Calu3 (cell line): ENCODE data around the gene HRH4. TPM values are rescaled to one million over a fixed set of nuclear protein-coding genes. Genes with fewer than 3 reads are reported as not detected.

ENCODE experiments used
- Bru-seq: library from RNA; stranded (reverse); fragments of 400-500 nt; gene quantifications from one replicate; lab custom pipeline; 2021; lab: Mats Ljungman, UMichigan
- BruChase-seq, 2 experiments: library from RNA; stranded (reverse); fragments of 400-500 nt; gene quantifications; one replicate each; lab custom pipeline; 2021; lab: Mats Ljungman, UMichigan
- BruUV-seq: library from RNA; stranded (reverse); fragments of 400-500 nt; replicated peaks from 2 replicates; lab custom pipeline; 2021; lab: Mats Ljungman, UMichigan
- CTCF ChIA-PET: fragments of 300-600 bp; sonication (Branson Sonifier 250); formaldehyde crosslinking; loops from one replicate; lab custom pipeline; 2022; ENCODE audit warnings: antibody characterized with exemption; lab: Charles Lee
- DNase-seq: peaks from one replicate; pipeline ENCODE4 v3.0.0; 2022
- H3K27ac Mint-ChIP-seq: one replicate; pipeline ENCODE4 v1.8.0; 2022; ENCODE audit warnings: mixed read lengths; ENCODE audit not compliant: unreplicated experiment
- H3K27me3 Mint-ChIP-seq: one replicate; pipeline ENCODE4 v1.8.0; 2022; ENCODE audit warnings: mixed read lengths; ENCODE audit not compliant: unreplicated experiment
- H3K36me3 Mint-ChIP-seq: one replicate; pipeline ENCODE4 v1.8.0; 2022; ENCODE audit warnings: mild to moderate bottlenecking, moderate library complexity, mixed read lengths; ENCODE audit not compliant: insufficient read depth, unreplicated experiment
- H3K4me1 Mint-ChIP-seq: one replicate; pipeline ENCODE4 v1.8.0; 2022; ENCODE audit warnings: mild to moderate bottlenecking, low read depth, mixed read lengths; ENCODE audit not compliant: unreplicated experiment
- H3K4me3 Mint-ChIP-seq: one replicate; pipeline ENCODE4 v1.8.0; 2022; ENCODE audit warnings: mild to moderate bottlenecking, low read depth, moderate library complexity, mixed read lengths; ENCODE audit not compliant: unreplicated experiment
- H3K9me3 Mint-ChIP-seq: one replicate; pipeline ENCODE4 v1.8.0; 2022; ENCODE audit warnings: low read depth, mixed read lengths; ENCODE audit not compliant: unreplicated experiment
- intact Hi-C: fragments of 100-400 bp; cut with micrococcal nuclease; formaldehyde crosslinking; loops from one replicate; pipeline ENCODE4 v1.10.0; 2022; ENCODE audit not compliant: unreplicated experiment
- long read RNA-seq: library from polyadenylated mRNA; stranded (forward); transcript quantifications from one replicate; pipeline ENCODE4 v2.0.0, GENCODE V29; 2022
- total RNA-seq: library from RNA; stranded (reverse); gene quantifications from 2 replicates; pipeline ENCODE4 v1.2.3, GENCODE V29; 2022
- TF ChIP-seq, protein P1 (sequence below): fragments of 200-600 bp; IDR thresholded peaks from one replicate; pipeline ENCODE4 v1.8.0; 2022; ENCODE audit warnings: antibody characterized with exemption; ENCODE audit not compliant: unreplicated experiment

Gene HRH4, protein sequence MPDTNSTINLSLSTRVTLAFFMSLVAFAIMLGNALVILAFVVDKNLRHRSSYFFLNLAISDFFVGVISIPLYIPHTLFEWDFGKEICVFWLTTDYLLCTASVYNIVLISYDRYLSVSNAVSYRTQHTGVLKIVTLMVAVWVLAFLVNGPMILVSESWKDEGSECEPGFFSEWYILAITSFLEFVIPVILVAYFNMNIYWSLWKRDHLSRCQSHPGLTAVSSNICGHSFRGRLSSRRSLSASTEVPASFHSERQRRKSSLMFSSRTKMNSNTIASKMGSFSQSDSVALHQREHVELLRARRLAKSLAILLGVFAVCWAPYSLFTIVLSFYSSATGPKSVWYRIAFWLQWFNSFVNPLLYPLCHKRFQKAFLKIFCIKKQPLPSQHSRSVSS
- total RNA-seq, result 0.09 TPM in 1 of 2 replicates, not detected in the other
- percentile 38 among the genes with signal in this experiment for Bru-seq, nascent RNA
- percentile 26 among the genes with signal in this experiment for BruChase-seq, experiment 1, labeled RNA remaining after a 6-hour chase
- percentile 34 among the genes with signal in this experiment for BruChase-seq, experiment 2, labeled RNA remaining after a 2-hour chase
- long read RNA-seq, result 0 reads

DNA sequence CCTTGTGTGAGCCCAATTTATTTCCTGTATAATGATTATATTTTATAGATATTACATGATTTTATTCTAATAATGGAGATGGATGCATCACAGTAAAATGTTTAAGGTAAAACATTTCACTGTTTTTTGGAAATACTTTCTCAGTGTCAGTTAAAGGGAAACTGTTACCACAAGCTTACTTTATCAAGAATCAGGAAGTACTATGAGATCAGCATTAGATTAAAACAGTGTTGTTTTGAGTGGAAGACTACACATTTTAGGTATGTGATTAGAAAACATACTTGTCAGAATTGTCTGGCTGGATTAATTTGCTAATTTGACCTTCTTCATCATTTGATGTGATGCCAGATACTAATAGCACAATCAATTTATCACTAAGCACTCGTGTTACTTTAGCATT lies at the start of gene HRH4:
Gene HRH4, plus strand, starts transcription at position 250 of the 400 bp plus-strand sequence. Its CDS starts 92 bp downstream, at position 342.
- CTCF ChIA-PET, result no interaction called here
- Mint-ChIP-seq H3K9me3 (no peaks in the 10 kb centered on the region), H3K4me1 (no peaks in the 10 kb centered on the region), H3K27ac (no peak within 1 kb of the TSS), H3K36me3 (no peaks in the 10 kb centered on the region), H3K4me3 (no peak within 1 kb of the TSS), H3K27me3 (peaks cover 10% of the 10 kb centered on the region)
- no TSS peak for BruUV-seq
- TF ChIP-seq, protein P1, sequence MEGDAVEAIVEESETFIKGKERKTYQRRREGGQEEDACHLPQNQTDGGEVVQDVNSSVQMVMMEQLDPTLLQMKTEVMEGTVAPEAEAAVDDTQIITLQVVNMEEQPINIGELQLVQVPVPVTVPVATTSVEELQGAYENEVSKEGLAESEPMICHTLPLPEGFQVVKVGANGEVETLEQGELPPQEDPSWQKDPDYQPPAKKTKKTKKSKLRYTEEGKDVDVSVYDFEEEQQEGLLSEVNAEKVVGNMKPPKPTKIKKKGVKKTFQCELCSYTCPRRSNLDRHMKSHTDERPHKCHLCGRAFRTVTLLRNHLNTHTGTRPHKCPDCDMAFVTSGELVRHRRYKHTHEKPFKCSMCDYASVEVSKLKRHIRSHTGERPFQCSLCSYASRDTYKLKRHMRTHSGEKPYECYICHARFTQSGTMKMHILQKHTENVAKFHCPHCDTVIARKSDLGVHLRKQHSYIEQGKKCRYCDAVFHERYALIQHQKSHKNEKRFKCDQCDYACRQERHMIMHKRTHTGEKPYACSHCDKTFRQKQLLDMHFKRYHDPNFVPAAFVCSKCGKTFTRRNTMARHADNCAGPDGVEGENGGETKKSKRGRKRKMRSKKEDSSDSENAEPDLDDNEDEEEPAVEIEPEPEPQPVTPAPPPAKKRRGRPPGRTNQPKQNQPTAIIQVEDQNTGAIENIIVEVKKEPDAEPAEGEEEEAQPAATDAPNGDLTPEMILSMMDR, result no peak
- DNase-seq, result no peak
- intact Hi-C loops, result no loop called here

DNA sequence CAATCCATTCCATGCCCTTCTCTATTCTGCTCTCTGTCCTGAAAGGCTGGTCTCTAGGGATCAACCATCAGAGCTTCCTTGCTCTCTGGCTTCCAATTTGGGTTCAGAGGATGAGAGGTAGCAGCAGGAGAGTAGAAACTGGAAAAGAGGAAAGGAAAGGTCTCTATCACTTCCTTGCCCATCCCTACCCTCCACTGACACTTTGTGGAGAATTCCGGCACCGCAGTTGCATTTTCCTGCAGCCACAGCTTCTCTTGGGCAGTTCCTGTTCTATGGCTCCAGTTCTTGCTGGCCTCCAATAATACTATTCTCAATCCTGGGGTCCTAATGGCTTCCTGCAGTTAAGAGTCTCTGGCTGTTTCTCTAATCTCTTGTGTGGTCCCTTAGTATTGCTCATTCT lies 47.3 kb upstream of the HRH4 start:
- CTCF ChIA-PET, result interaction anchor here (1.4 kb wide), 1 partner anchor 76 kb away, joined by 4 read pairs; no protein-coding TSS in a partner anchor
- no peak for DNase-seq
- no TSS peak for BruUV-seq
- Mint-ChIP-seq H3K4me1 (no peaks in the 10 kb centered on the region), H3K4me3 (no peak overlapping the region), H3K9me3 (no peaks in the 10 kb centered on the region), H3K27ac (no peak overlapping the region), H3K36me3 (no peaks in the 10 kb centered on the region), H3K27me3 (peaks cover 50% of the 10 kb centered on the region)
- intact Hi-C loops, result no loop called here
- TF ChIP-seq, protein P1, result no peak

DNA sequence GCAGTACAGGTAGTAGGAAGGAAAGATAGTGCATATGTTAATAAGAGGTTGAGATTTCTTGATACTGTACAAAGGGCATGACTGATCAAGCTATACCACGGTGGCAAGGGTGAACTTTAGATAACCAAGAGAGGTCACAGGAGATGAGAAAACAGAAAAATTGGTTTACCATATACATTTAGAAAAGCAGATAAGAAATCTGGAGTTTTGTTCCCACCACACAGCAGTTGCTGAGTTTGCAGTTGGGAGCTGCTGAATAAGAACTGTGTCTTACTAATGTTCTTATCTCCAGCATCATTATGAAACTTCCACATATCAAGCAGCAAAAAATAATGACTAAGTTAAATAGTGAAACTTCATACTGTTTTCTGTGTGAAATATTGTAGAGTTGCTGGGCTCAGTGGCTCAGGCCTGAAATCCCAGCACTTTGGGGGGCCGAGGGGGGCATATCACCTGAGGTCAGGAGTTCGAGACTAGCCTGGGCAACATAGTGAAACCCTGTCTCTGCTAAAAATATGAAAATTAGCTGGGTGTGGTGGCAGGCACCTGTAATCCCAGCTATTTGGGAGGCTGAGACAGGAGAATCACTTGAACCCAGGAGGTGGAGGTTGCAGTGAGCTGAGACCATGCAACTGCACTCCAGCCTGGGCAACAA lies 46.0 kb upstream of the HRH4 start:
- no peaks in the 10 kb centered on the region for H3K36me3 Mint-ChIP-seq
- no peak overlapping the region for H3K4me3 Mint-ChIP-seq
- BruUV-seq, result no TSS peak
- peaks cover 48% of the 10 kb centered on the region for H3K27me3 Mint-ChIP-seq
- H3K9me3 Mint-ChIP-seq, result no peaks in the 10 kb centered on the region
- no peaks in the 10 kb centered on the region for H3K4me1 Mint-ChIP-seq
- no peak overlapping the region for H3K27ac Mint-ChIP-seq
- TF ChIP-seq, protein P1, result no peak
- DNase-seq, result no peak
- CTCF ChIA-PET, result interaction anchor here (0.7 to 1.4 kb wide), 2 partner anchors 29 to 74 kb away, joined by 3 to 4 read pairs; no protein-coding TSS in a partner anchor
- intact Hi-C loops, result no loop called here

DNA sequence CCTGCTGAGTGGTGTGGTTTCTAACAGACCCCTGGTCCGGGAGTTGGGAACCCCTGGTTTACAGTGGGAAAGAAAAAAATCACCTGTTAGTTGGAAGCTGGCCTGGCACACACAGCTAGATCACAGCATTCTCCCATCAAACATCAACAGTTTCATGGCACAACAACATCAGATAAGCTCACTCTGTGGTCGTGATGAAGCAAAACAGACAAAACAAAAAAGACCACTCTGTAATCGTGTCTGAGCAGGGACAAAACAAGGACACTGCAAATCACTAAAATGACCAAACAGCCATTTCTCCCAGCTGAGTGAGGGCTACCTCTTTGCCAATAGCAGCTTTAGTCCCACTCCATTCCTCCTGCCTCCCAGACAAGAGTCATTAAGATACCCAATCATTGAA lies 43.0 kb upstream of the HRH4 start:
- TF ChIP-seq, protein P1, result no peak
- no peak overlapping the region for H3K27ac Mint-ChIP-seq
- H3K4me1 Mint-ChIP-seq, result no peaks in the 10 kb centered on the region
- no peak for DNase-seq
- no TSS peak for BruUV-seq
- H3K36me3 Mint-ChIP-seq, result no peaks in the 10 kb centered on the region
- H3K27me3 Mint-ChIP-seq, result peaks cover 39% of the 10 kb centered on the region
- CTCF ChIA-PET, result no interaction called here
- intact Hi-C loops, result no loop called here
- H3K9me3 Mint-ChIP-seq, result no peaks in the 10 kb centered on the region
- no peak overlapping the region for H3K4me3 Mint-ChIP-seq
